AG10803 (cell line): ENCODE data around the gene JARID2.

ENCODE experiments used
- DNase-seq: peaks from one replicate; pipeline ENCODE4 v3.0.0; 2010; ENCODE audit warnings: low read depth
- H3K4me3 ChIP-seq: 2 replicates; pipeline ENCODE4 v1.5.1; 2011; ENCODE audit warnings: mild to moderate bottlenecking, low read length, control low read depth
- CTCF ChIP-seq: conservative IDR thresholded peaks from 2 replicates; pipeline ENCODE4 v1.5.1; 2011; ENCODE audit warnings: mild to moderate bottlenecking, low read length, control low read depth, inconsistent platforms

Gene JARID2

GRCh38 chr6:15339081-15339480, 93.2 kb downstream of the JARID2 start:
- no peak overlapping the region for H3K4me3 ChIP-seq
- DNase-seq: no peak
- TF ChIP-seq CTCF: no peak

GRCh38 chr6:15340105-15340601, 94.3 kb downstream of the JARID2 start:
- H3K4me3 ChIP-seq: no peak overlapping the region
- DNase-seq: no peak
- no peak for TF ChIP-seq CTCF

GRCh38 chr6:15340775-15341174, 94.9 kb downstream of the JARID2 start:
- TF ChIP-seq CTCF: no peak
- no peak for DNase-seq
- H3K4me3 ChIP-seq: no peak overlapping the region

- DNase-seq: no peak
- H3K4me3 ChIP-seq: no peak overlapping the region
- TF ChIP-seq CTCF: no peak
Observed at GRCh38 chr6:15341311-15342001, 95.6 kb downstream of the JARID2 start.

GRCh38 chr6:15342114-15342513, 96.2 kb downstream of the JARID2 start:
- no peak for TF ChIP-seq CTCF
- no peak overlapping the region for H3K4me3 ChIP-seq
- no peak for DNase-seq

- no peak overlapping the region for H3K4me3 ChIP-seq
- no peak for DNase-seq
- no peak for TF ChIP-seq CTCF
Observed at GRCh38 chr6:15343490-15344191, 97.8 kb downstream of the JARID2 start.

GRCh38 chr6:15344192-15344519, 98.3 kb downstream of the JARID2 start:
- no peak for DNase-seq
- H3K4me3 ChIP-seq: no peak overlapping the region
- no peak for TF ChIP-seq CTCF
